GM18873 (cell line): ENCODE measurements around the gene TTLL1.
"Not testable (repeated sequence)": the region's sequence is repeated elsewhere in the genome, so short reads cannot be mapped to it uniquely, and the experiment has no call there.

Experiments
- ATAC-seq: cut with Tn5 transposase; IDR thresholded peaks from one replicate; pipeline ENCODE4 v1.9.1; 2021; ENCODE audit warnings: mild to moderate bottlenecking, moderate library complexity, moderate number of reproducible peaks; ENCODE audit not compliant: unreplicated experiment, low FRiP score

TTLL1 gene

GRCh38 chr22:42996646-42997365, 92.4 kb downstream of the TTLL1 start:
- ATAC-seq: no peak

- not testable (repeated sequence) for ATAC-seq
Observed at GRCh38 chr22:42995654-42996053, 93.5 kb downstream of the TTLL1 start.

GRCh38 chr22:42994917-42995562, 94.2 kb downstream of the TTLL1 start:
- no peak for ATAC-seq

GRCh38 chr22:42994276-42994916, 94.8 kb downstream of the TTLL1 start:
- ATAC-seq: no peak

- ATAC-seq: no peak
Observed at GRCh38 chr22:42993651-42994275, 95.4 kb downstream of the TTLL1 start.

GRCh38 chr22:42992886-42993479, 96.2 kb downstream of the TTLL1 start:
- no peak for ATAC-seq

- ATAC-seq: no peak
Observed at GRCh38 chr22:42992092-42992491, 97.1 kb downstream of the TTLL1 start.

- no peak for ATAC-seq
Observed at GRCh38 chr22:42991010-42991651, 98.1 kb downstream of the TTLL1 start.

- no peak for ATAC-seq
Observed at GRCh38 chr22:42990131-42990838, 98.9 kb downstream of the TTLL1 start.
